ENCODE data around the gene SOHLH1. TPM values are rescaled to one million over a fixed set of nuclear protein-coding genes. Genes with fewer than 3 reads are reported as not detected.
"Not testable (repeated sequence)": the region's sequence is repeated elsewhere in the genome, so short reads cannot be mapped to it uniquely, and the experiment has no call there.

The SOHLH1 gene
- total RNA-seq, 1 donor from 2014 or later = not detected

GRCh38 chr9:135671591-135672041 lies 27.7 kb downstream of the SOHLH1 start:
- ATAC-seq (ENCODE audit: low read depth) = no peak
- no peaks in the 10 kb centered on the region for H3K4me1 Mint-ChIP-seq
- intact Hi-C loops (cut with micrococcal nuclease) = no loop called here

GRCh38 chr9:135670721-135671590 lies 28.3 kb downstream of the SOHLH1 start:
- POLR2A ChIA-PET = no interaction called here
- ATAC-seq (ENCODE audit: low read depth) (no peak), DNase-seq (no peak)
- Mint-ChIP-seq H3K27ac (no peak overlapping the region), H3K36me3 (ENCODE audit: low read depth) (no peaks in the 10 kb centered on the region), H3K9me3 (peaks cover 3% of the 10 kb centered on the region), H3K4me1 (no peaks in the 10 kb centered on the region), H3K4me3 (no peak overlapping the region), H3K27me3 (no peaks in the 10 kb centered on the region)
- TF ChIP-seq CTCF (IDR thresholded peaks at IDR 0.05) = no peak
- CTCF ChIA-PET = no interaction called here
- intact Hi-C loops (cut with micrococcal nuclease) = no loop called here

More at GRCh38 chr9:135671591-135672041, 27.7 kb downstream of the SOHLH1 start:
- ChIA-PET CTCF (no interaction called here), POLR2A (no interaction called here)
- Mint-ChIP-seq H3K27ac (no peak overlapping the region), H3K27me3 (no peaks in the 10 kb centered on the region), H3K36me3 (ENCODE audit: low read depth) (no peaks in the 10 kb centered on the region), H3K4me3 (no peak overlapping the region), H3K9me3 (peaks cover 3% of the 10 kb centered on the region)
- DNase-seq = no peak
- TF ChIP-seq CTCF (IDR thresholded peaks at IDR 0.05) = no peak

- intact Hi-C loops (cut with micrococcal nuclease) = no loop called here
- Mint-ChIP-seq H3K27me3 (no peaks in the 10 kb centered on the region), H3K36me3 (ENCODE audit: low read depth) (no peaks in the 10 kb centered on the region), H3K9me3 (peaks cover 3% of the 10 kb centered on the region), H3K4me3 (no peak overlapping the region), H3K27ac (no peak overlapping the region), H3K4me1 (no peaks in the 10 kb centered on the region)
- no peak for DNase-seq
- no peak for TF ChIP-seq CTCF (IDR thresholded peaks at IDR 0.05)
- no peak for ATAC-seq (ENCODE audit: low read depth)
- ChIA-PET POLR2A (no interaction called here), CTCF (no interaction called here)
Measured at GRCh38 chr9:135669616-135670285, 29.5 kb downstream of the SOHLH1 start.

- CTCF ChIA-PET; H3K27ac Mint-ChIP-seq; DNase-seq; H3K9me3 Mint-ChIP-seq; intact Hi-C loops (cut with micrococcal nuclease); H3K4me3 Mint-ChIP-seq; POLR2A ChIA-PET; ATAC-seq (ENCODE audit: low read depth); H3K4me1 Mint-ChIP-seq; H3K36me3 Mint-ChIP-seq (ENCODE audit: low read depth); H3K27me3 Mint-ChIP-seq: not testable (repeated sequence)
Measured at GRCh38 chr9:135669018-135669417, 30.3 kb downstream of the SOHLH1 start.

GRCh38 chr9:135667463-135668001 lies 31.7 kb downstream of the SOHLH1 start:
- H3K27me3 Mint-ChIP-seq = no peaks in the 10 kb centered on the region
- no peak overlapping the region for H3K27ac Mint-ChIP-seq
- TF ChIP-seq CTCF (IDR thresholded peaks at IDR 0.05) = no peak

More at GRCh38 chr9:135667463-135668001, 31.7 kb downstream of the SOHLH1 start:
- CTCF ChIA-PET = no interaction called here
- Mint-ChIP-seq H3K4me3 (no peak overlapping the region), H3K9me3 (peaks cover 3% of the 10 kb centered on the region), H3K36me3 (ENCODE audit: low read depth) (no peaks in the 10 kb centered on the region), H3K4me1 (no peaks in the 10 kb centered on the region)
- DNase-seq = no peak
- no peak for ATAC-seq (ENCODE audit: low read depth)
- POLR2A ChIA-PET = no interaction called here
- intact Hi-C loops (cut with micrococcal nuclease) = no loop called here
